Psoas muscle (tissue), 8 donors: ENCODE data around the gene GRK5. TPM values are rescaled to one million over a fixed set of nuclear protein-coding genes. Genes with fewer than 3 reads are reported as not detected.

ENCODE experiments used
- ATAC-seq, 4 donors: fragments of 200-7000 bp; cut with Tn5 transposase; one replicate each; pipeline ENCODE4 v1.9.1; 2020; ENCODE audit warnings: moderate library complexity in 3 of 4, mild to moderate bottlenecking in 2 of 4
- DNase-seq, 2 donors: peaks; one replicate each; pipeline ENCODE4 v3.0.0-alpha.2; 2020
- H3K27ac ChIP-seq: fragments of 200-600 bp; one replicate; pipeline ENCODE4 v1.8.0; 2022
- H3K27me3 ChIP-seq, 3 donors: fragments of 200-600 bp in 1 of 3; one replicate each; pipeline versions ENCODE4 v1.6.1 to v1.8.0; 2013 to 2022; ENCODE audit warnings: low read length in 2 of 3, mild to moderate bottlenecking in 2 of 3, moderate library complexity in 1 of 3; ENCODE audit not compliant: insufficient read depth in 3 of 3
- H3K36me3 ChIP-seq, 2 donors: fragments of 200-600 bp in 1 of 2; one replicate each; pipeline versions ENCODE4 v1.6.1 to v1.8.0; 2013 to 2022; ENCODE audit warnings: low read depth in 1 of 2, mild to moderate bottlenecking in 1 of 2, moderate library complexity in 1 of 2; ENCODE audit not compliant: insufficient read depth in 1 of 2
- H3K4me1 ChIP-seq: fragments of 200-600 bp; one replicate; pipeline ENCODE4 v1.8.0; 2022
- H3K4me3 ChIP-seq: fragments of 200-600 bp; one replicate; pipeline ENCODE4 v1.8.0; 2022; ENCODE audit warnings: mild to moderate bottlenecking
- H3K9me3 ChIP-seq: fragments of 200-600 bp; one replicate; pipeline ENCODE4 v1.8.0; 2022
- CTCF ChIP-seq: fragments of 200-600 bp; IDR thresholded peaks from one replicate; pipeline ENCODE4 v1.8.0; 2022; ENCODE audit warnings: antibody characterized with exemption
- WGBS, 3 donors: extraction: QIAGEN DNeasy Blood & Tissue Kit; methylation state at CpG; one replicate each; pipeline versions ENCODE4 v1.1.6 to v1.1.7; 2013; 5-methylcytosine and 5-hydroxymethylcytosine counted together
- intact Hi-C, 2 donors: fragments of 100-400 bp; cut with DNase I; formaldehyde crosslinking; loops; one replicate each; pipeline versions ENCODE4 v1.11.0 to v1.14.2; 2022
- polyA plus RNA-seq, 3 donors: library from polyadenylated mRNA; stranded (reverse); fragments of 200-250 nt; gene quantifications; one replicate each; pipeline ENCODE4 v1.2.3, GENCODE V29; 2013
- total RNA-seq, 4 donors: library from RNA; stranded (reverse); fragmentation: NEBNext Ultra II Directional in 2 of 4; extraction: Animal tissue kit (Norgen Biotek cat#: 25700) in 2 of 4; gene quantifications; one replicate each; pipeline versions ENCODE4 v1.2.1 to v1.2.4, GENCODE V29; 2021 to 2023
- donor health status: healthy with polysubstance abuse.
- donor health status: DM: no; HTN: no; CAD: no; lungs with moderate emphysema.
- donor health status: Bipolar disorder and iron deficiency.
- donor health status: healthy.
- donor health status: DM: yes; HTN: yes; CAD: no.
- donor health status: DM: no; HTN: no; CAD: no.
- donor health status: DM: no; HTN: no; CAD: no.
- donor health status: DM: yes; HTN: yes; CAD: no.

The GRK5 gene
- total and polyA plus RNA-seq, 7 donors = 7.0 to 15.5 (median 8.0) TPM

GRCh38 chr10:119183664-119184412 is 23.5 kb upstream of the GRK5 start:
- ATAC-seq = no peak
- WGBS, 3 donors = 79 to 82% (median 80%) methylated on average over 8 to 9 of the region's 9 CpGs
- TF ChIP-seq CTCF = no peak

GRCh38 chr10:119189811-119190282 is 17.5 kb upstream of the GRK5 start:
- H3K4me1 ChIP-seq = no peaks in the 10 kb centered on the region
- WGBS, 3 donors = 79 to 84% (median 81%) methylated on average over 3 of the region's 3 CpGs
- intact Hi-C loops = no loop called here
- DNase-seq (no peak), ATAC-seq (no peak)
- TF ChIP-seq CTCF = no peak
- H3K36me3 ChIP-seq = no peaks in the 10 kb centered on the region
- no peaks in the 10 kb centered on the region for H3K9me3 ChIP-seq
- H3K27me3 ChIP-seq = no peaks in the 10 kb centered on the region
- no peak overlapping the region for H3K4me3 ChIP-seq
- no peak overlapping the region for H3K27ac ChIP-seq

More at GRCh38 chr10:119183664-119184412, 23.5 kb upstream of the GRK5 start:
- Histone ChIP-seq H3K27me3 (no peaks in the 10 kb centered on the region), H3K4me3 (no peak overlapping the region), H3K27ac (no peak overlapping the region), H3K9me3 (no peaks in the 10 kb centered on the region), H3K36me3 (no peaks in the 10 kb centered on the region), H3K4me1 (peaks cover 6% of the 10 kb centered on the region)
- intact Hi-C loops = no loop called here
- no peak for DNase-seq

- 92 to 96% (median 92%) methylated on average over 4 of the region's 4 CpGs for WGBS, 3 donors
- ATAC-seq (peak in 2 of 4 donors; percentile 56 to 59), DNase-seq (no peak)
Measured at GRCh38 chr10:119190353-119190752, 17.0 kb upstream of the GRK5 start.

GRCh38 chr10:119190954-119191785 is 16.2 kb upstream of the GRK5 start:
- no peak overlapping the region for H3K4me3 ChIP-seq
- ATAC-seq = no peak
- H3K4me1 ChIP-seq = no peaks in the 10 kb centered on the region
- intact Hi-C loops = no loop called here
- TF ChIP-seq CTCF = no peak
- 54 to 60% (median 56%) methylated on average over 5 of the region's 5 CpGs for WGBS, 3 donors
- no peaks in the 10 kb centered on the region for H3K36me3 ChIP-seq
- H3K27me3 ChIP-seq = no peaks in the 10 kb centered on the region
- DNase-seq = no peak
- H3K9me3 ChIP-seq = no peaks in the 10 kb centered on the region
- no peak overlapping the region for H3K27ac ChIP-seq

More at GRCh38 chr10:119190353-119190752, 17.0 kb upstream of the GRK5 start:
- no peak overlapping the region for H3K27ac ChIP-seq
- no peaks in the 10 kb centered on the region for H3K36me3 ChIP-seq
- no peaks in the 10 kb centered on the region for H3K9me3 ChIP-seq
- H3K27me3 ChIP-seq = no peaks in the 10 kb centered on the region
- TF ChIP-seq CTCF = no peak
- intact Hi-C loops = no loop called here
- H3K4me1 ChIP-seq = no peaks in the 10 kb centered on the region
- no peak overlapping the region for H3K4me3 ChIP-seq
